Right lung (tissue), 5 donors: ENCODE measurements around the gene ARID5B. TPM values are rescaled to one million over a fixed set of nuclear protein-coding genes. Genes with fewer than 3 reads are reported as not detected.
A peak's percentile ranks its signal among the peaks of the same experiment; 100 is the strongest.
"Not testable (repeated sequence)": the region's sequence is repeated elsewhere in the genome, so short reads cannot be mapped to it uniquely, and the experiment has no call there.

Experiments
- DNase-seq, 2 donors: peaks; one replicate each; pipeline ENCODE4 v3.0.0-alpha.2; 2013
- polyA plus RNA-seq, 5 donors: library from polyadenylated mRNA; unstranded; fragments of 120-200 nt; gene quantifications; one replicate each; pipeline versions ENCODE4 v1.2.1 to v1.2.3, GENCODE V29; 2013; ENCODE audit warnings: inconsistent platforms in 1 of 5, low replicate concordance in 1 of 5; ENCODE audit not compliant: insufficient read length in 5 of 5, insufficient read depth in 1 of 5

The ARID5B gene
- polyA plus RNA-seq, 5 donors, result 27.9 to 49.2 (median 43.8) TPM

GRCh38 chr10:61964059-61964709 is 62.7 kb downstream of the ARID5B start:
- DNase-seq, result no peak

GRCh38 chr10:61964949-61965702 is 63.6 kb downstream of the ARID5B start:
- DNase-seq, result no peak

GRCh38 chr10:61965703-61966395 is 64.3 kb downstream of the ARID5B start:
- DNase-seq, result no peak

- no peak for DNase-seq
These were observed 65.8 kb downstream of the ARID5B start for GRCh38 chr10:61967298-61967697.

- peak in 1 of 2 donors; percentile 30 for DNase-seq
These were observed 68.9 kb downstream of the ARID5B start for GRCh38 chr10:61970182-61971002.

GRCh38 chr10:61971003-61971325 is 69.5 kb downstream of the ARID5B start:
- peak in 1 of 2 donors; percentile 45 for DNase-seq

GRCh38 chr10:61973169-61973568 is 71.7 kb downstream of the ARID5B start:
- DNase-seq, result no peak

GRCh38 chr10:61973906-61974305 is 72.4 kb downstream of the ARID5B start:
- DNase-seq, result no peak

- peak; percentile 70 to 73 for DNase-seq
These were observed 73.3 kb downstream of the ARID5B start for GRCh38 chr10:61974601-61975390.

- no peak for DNase-seq
These were observed 74.0 kb downstream of the ARID5B start for GRCh38 chr10:61975391-61975932.

- not testable (repeated sequence) for DNase-seq
These were observed 75.6 kb downstream of the ARID5B start for GRCh38 chr10:61976951-61977721.

GRCh38 chr10:61978965-61979364 is 77.5 kb downstream of the ARID5B start:
- no peak for DNase-seq

GRCh38 chr10:61981460-61981859 is 80.0 kb downstream of the ARID5B start:
- DNase-seq, result no peak

- no peak for DNase-seq
These were observed 81.8 kb downstream of the ARID5B start for GRCh38 chr10:61983255-61983654.

GRCh38 chr10:61984803-61985418 is 83.4 kb downstream of the ARID5B start:
- DNase-seq, result no peak

- no peak for DNase-seq
These were observed 84.2 kb downstream of the ARID5B start for GRCh38 chr10:61985715-61986114.

- DNase-seq, result no peak
These were observed 84.9 kb downstream of the ARID5B start for GRCh38 chr10:61986382-61986781.

- DNase-seq, result no peak
These were observed 85.4 kb downstream of the ARID5B start for GRCh38 chr10:61986788-61987492.

GRCh38 chr10:61987537-61987936 is 86.0 kb downstream of the ARID5B start:
- DNase-seq, result no peak
